ENCODE measurements around the gene MVB12B. TPM values are rescaled to one million over a fixed set of nuclear protein-coding genes. Genes with fewer than 3 reads are reported as not detected.

MVB12B gene
- total and polyA plus RNA-seq, 8 donors: 2.3 to 21.9 (median 6.4) TPM

DNA sequence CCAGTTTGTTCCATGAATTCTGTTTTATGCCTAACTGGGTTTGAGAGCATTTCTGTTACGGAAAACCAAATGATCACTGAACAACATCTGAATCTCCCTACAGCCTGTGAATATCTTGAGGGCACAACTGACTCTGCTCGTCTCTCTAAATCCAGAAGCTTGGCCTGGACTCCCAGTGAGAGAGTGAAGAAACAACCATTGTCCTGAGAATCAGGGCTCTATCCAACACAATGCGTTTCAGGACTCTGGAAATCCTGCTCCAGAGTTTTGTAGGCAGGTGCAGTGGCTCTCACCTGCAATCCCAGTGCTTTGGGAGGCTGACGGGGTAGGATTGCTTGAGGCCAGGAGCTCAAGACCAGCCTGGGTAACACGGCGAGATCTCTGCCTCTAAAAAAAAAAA, 7.8 kb upstream of the MVB12B start:
- no peak for DNase-seq
- H3K9me3 ChIP-seq: peaks cover 0 to 5% (median under 1%) of the 10 kb centered on the region in 4 donors
- H3K36me3 ChIP-seq: no peaks in the 10 kb centered on the region
- H3K4me3 ChIP-seq: no peak overlapping the region
- H3K27ac ChIP-seq: no peak overlapping the region
- intact Hi-C loops (cut with DNase I; ENCODE audit: low total_unique reads): no loop called here
- no peak for TF ChIP-seq POLR2A (IDR thresholded peaks at IDR 0.05)
- TF ChIP-seq, protein P1, sequence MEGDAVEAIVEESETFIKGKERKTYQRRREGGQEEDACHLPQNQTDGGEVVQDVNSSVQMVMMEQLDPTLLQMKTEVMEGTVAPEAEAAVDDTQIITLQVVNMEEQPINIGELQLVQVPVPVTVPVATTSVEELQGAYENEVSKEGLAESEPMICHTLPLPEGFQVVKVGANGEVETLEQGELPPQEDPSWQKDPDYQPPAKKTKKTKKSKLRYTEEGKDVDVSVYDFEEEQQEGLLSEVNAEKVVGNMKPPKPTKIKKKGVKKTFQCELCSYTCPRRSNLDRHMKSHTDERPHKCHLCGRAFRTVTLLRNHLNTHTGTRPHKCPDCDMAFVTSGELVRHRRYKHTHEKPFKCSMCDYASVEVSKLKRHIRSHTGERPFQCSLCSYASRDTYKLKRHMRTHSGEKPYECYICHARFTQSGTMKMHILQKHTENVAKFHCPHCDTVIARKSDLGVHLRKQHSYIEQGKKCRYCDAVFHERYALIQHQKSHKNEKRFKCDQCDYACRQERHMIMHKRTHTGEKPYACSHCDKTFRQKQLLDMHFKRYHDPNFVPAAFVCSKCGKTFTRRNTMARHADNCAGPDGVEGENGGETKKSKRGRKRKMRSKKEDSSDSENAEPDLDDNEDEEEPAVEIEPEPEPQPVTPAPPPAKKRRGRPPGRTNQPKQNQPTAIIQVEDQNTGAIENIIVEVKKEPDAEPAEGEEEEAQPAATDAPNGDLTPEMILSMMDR (IDR thresholded peaks at IDR 0.05): no peak
- TF ChIP-seq POLR2AphosphoS5 (IDR thresholded peaks at IDR 0.05): no peak
- TF ChIP-seq EP300 (IDR thresholded peaks at IDR 0.05): no peak
- 91 to 99% (median 95%) methylated on average over 6 of the region's 6 CpGs for WGBS, 5 donors
- H3K4me1 ChIP-seq: no peaks in the 10 kb centered on the region
- H3K27me3 ChIP-seq: no peaks in the 10 kb centered on the region

DNA sequence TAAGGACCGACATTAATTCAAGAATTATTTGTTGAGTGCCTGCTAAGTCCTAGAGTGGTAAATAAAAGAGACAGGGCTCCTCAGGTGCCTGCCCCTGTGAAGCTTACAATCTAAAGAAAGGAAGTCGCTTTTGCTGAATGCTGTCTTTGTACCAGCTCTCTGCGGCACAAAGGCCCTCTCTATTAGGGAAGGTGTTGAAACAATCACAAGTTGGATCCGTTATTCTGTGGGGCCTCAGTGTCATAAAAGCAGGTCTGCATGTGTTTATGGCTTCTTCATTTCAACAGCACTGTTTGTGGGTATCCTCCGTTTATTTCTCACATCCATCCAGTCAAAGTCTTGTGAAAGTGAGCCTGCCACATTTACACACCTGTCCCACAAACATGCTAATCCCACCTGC, 7.0 kb upstream of the MVB12B start:
- peaks cover 4 to 9% (median 7%) of the 10 kb centered on the region in 4 donors for H3K9me3 ChIP-seq
- no peak overlapping the region for H3K4me3 ChIP-seq
- H3K36me3 ChIP-seq: no peaks in the 10 kb centered on the region
- no peak overlapping the region for H3K27ac ChIP-seq
- no peaks in the 10 kb centered on the region for H3K4me1 ChIP-seq
- WGBS, 5 donors: 84 to 89% (median 86%) methylated on average over 5 of the region's 5 CpGs
- TF ChIP-seq EP300 (IDR thresholded peaks at IDR 0.05) (no peak), POLR2AphosphoS5 (IDR thresholded peaks at IDR 0.05) (no peak), POLR2A (IDR thresholded peaks at IDR 0.05) (no peak)
- TF ChIP-seq, protein P1 (IDR thresholded peaks at IDR 0.05): no peak
- DNase-seq: no peak
- H3K27me3 ChIP-seq: no peaks in the 10 kb centered on the region
- intact Hi-C loops (cut with DNase I; ENCODE audit: low total_unique reads): no loop called here

DNA sequence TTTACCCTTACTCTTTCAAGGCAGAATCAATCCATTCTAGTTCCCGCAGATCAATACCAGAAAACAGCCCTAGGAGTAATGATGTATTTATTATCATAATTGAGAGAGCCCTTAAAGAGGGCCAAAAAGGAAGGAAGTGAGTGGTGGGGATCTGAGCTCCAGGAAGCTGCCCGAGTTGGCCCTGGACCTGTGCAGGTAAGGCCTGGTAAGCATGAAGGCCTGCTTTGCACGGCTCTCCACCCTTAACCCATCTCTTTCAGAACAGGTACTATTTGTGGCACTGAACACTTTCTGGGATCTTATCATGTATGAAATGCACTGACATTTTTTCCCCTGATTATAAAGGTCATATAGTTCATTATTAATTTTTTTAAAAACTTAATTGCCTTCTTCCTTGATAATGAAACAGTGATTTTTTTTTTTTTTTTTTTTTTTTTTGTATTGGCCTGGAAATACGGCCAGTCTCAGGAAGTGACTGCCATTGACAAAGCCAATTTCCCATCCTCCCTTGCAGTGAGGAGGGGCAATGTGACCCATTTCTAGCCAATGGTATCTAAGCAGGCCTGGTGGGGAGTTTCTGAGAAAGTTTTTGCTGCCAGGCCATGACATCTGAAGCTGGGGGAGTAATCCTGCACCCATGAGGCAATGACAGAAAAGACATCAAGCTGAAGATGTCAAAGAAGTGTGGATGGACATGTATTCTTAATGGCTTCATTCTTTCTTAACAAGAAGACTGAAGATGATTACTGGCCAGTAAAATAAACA, 6.3 kb upstream of the MVB12B start:
- intact Hi-C loops (cut with DNase I; ENCODE audit: low total_unique reads): no loop called here
- 43 to 55% (median 50%) methylated on average over 4 of the region's 4 CpGs for WGBS, 5 donors
- no peak overlapping the region for H3K4me3 ChIP-seq
- no peaks in the 10 kb centered on the region for H3K4me1 ChIP-seq
- TF ChIP-seq, protein P1 (IDR thresholded peaks at IDR 0.05): no peak
- TF ChIP-seq EP300 (IDR thresholded peaks at IDR 0.05) (no peak), POLR2AphosphoS5 (IDR thresholded peaks at IDR 0.05) (no peak), POLR2A (IDR thresholded peaks at IDR 0.05) (no peak)
- H3K27me3 ChIP-seq: no peaks in the 10 kb centered on the region
- H3K9me3 ChIP-seq: peaks cover 4 to 12% (median 7%) of the 10 kb centered on the region in 4 donors
- H3K36me3 ChIP-seq: no peaks in the 10 kb centered on the region
- no peak overlapping the region for H3K27ac ChIP-seq
- no peak for DNase-seq

DNA sequence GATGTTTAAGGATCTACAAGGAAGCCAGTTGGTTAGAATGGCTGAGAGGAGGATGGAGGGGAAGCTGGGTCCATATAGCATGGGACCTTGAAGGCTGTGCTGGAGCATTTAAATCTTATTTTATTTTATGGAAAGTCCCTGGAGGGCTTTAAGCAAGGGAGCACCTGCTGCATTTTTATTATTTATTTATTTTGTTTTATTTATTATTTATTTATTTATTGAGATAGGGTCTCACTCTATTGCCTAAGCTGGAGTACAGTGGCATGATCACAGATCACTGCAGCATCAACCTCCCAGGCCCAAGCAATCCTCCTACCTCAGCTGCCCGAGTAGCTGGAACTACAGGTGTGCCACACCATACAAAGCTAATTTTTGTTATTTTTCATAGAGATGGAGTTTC, 4.9 kb upstream of the MVB12B start:
- TF ChIP-seq POLR2AphosphoS5 (IDR thresholded peaks at IDR 0.05) (no peak), EP300 (IDR thresholded peaks at IDR 0.05) (no peak), POLR2A (IDR thresholded peaks at IDR 0.05) (no peak)
- TF ChIP-seq, protein P1 (IDR thresholded peaks at IDR 0.05): no peak
- no peaks in the 10 kb centered on the region for H3K27me3 ChIP-seq
- peaks cover 5 to 9% (median 6%) of the 10 kb centered on the region in 4 donors for H3K4me1 ChIP-seq
- H3K9me3 ChIP-seq: peaks cover 4 to 12% (median 7%) of the 10 kb centered on the region in 4 donors
- no peaks in the 10 kb centered on the region for H3K36me3 ChIP-seq
- WGBS, 5 donors: 91 to 100% (median 91%) methylated on average over 1 of the region's 1 CpG
- intact Hi-C loops (cut with DNase I; ENCODE audit: low total_unique reads): no loop called here
- no peak overlapping the region for H3K27ac ChIP-seq
- no peak for DNase-seq
- no peak overlapping the region for H3K4me3 ChIP-seq
